GM18517 (cell line): ENCODE data around the gene MAP2K1.
A peak's percentile ranks its signal among the peaks of the same experiment; 100 is the strongest.
"Not testable (repeated sequence)": the region's sequence is repeated elsewhere in the genome, so short reads cannot be mapped to it uniquely, and the experiment has no call there.

Experiments
- ATAC-seq: cut with Tn5 transposase; IDR thresholded peaks from one replicate; pipeline ENCODE4 v1.9.1; 2021; ENCODE audit warnings: mild to moderate bottlenecking, moderate library complexity; ENCODE audit not compliant: unreplicated experiment

The MAP2K1 gene

DNA sequence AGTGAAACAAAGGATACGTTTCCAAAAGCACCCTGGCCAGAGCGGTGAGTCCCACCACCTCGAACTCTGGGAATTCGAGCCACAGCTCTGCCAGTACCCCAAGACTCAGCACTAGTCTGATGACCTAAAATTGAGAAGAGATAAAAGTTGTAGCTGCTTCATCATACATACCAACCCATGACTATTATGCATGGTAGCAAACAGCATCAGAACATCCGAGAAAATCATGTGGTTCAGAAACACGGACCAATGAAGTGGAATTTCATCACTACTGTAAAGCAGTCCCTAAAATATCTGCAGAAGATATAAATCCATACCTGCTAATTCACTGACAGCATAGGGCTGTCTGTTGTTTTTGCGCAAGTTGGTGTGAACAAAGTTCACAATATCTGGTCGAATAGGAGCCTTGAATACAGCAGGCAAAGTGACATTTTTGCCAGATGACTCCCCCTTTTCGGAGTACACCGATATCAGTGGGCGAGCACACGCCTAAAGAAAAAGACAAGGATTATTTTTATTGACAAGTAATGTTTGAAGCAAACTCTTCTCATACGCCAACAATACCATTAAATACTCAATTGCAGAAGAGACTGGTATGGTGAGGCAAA is 116.4 kb downstream of the MAP2K1 start:
- not testable (repeated sequence) for ATAC-seq

DNA sequence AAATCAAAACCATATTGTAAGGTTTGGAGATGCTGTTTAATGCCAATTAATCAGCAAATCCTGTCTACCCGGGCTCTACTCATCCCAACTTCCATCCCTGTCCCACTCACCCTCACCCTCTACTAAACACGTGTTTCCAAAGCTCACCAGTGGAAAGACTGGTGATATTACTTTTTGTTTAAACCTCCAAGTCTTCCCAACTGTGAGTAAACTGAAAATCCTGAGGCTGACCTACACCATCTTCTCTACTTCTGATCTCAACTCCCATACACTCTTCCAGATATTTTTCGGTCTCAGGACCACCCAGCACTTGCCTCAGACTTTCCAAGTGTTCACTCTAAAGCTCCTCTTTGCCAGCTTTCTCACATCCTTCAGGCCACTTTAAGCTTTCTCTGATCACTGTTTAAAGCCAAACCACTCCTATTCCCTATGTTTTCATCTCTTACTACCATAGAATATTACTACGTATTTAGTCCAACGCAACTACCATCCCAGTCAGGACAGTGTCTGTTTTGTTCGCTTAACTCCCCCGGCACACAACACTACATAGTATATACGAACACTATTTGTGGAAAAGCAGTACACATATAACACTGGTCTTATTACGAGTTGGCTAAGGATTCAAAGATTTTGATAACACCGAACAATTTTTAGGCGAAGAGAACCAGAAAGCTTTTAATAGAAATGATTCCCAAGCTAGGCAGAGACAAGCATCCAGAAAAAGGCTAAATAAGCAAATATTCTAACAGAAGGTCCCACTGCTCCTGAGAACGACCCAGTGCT is 117.3 kb downstream of the MAP2K1 start:
- ATAC-seq, result no peak

DNA sequence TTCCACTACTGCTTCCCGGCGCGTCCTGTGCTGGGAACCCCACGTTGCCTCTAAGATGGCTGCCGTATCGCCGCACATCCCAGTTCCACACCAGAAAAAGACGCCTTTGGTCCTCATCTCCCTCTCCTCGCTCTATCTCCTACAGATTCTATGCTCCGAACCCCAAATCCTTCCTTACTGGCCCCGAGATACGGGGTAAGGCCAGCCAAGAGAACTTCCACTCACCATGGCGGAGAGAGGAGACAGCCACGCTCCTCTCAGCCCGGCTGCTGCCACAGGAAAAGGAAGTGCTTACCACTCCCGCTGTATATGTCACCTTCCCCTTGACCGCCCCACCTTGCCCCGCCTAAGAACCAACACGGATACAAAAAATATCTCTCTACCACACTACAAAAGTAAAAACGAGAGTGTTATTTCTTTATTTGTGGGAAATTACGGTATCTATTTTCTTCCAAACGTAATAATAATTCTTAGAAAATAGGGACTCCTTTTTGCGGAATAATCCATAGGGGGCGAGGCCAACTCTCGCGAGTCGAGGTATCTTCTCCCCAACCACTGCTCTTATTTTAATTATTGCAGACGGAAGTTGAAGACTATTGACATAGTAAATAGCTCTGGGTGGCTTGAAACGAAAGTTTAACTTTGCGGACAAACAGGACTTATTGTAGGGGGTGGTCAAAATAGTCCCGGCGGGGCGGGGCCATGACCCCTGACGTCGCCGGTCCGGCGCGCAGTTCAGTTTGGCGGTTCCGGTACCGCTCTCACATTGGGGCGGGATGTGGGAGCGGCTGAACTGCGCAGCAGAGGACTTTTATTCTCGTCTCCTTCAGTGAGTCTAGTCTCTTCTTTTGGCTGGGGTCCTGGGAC is 118.1 kb downstream of the MAP2K1 start, which contains the start of the genes RPL4 and ZWILCH:
TSS of gene RPL4 (minus strand) at position 293 of the 867 bp plus-strand sequence. CDS start at position 228, 65 bp downstream.
TSS of gene ZWILCH (plus strand) at position 764 of the 867 bp plus-strand sequence. CDS start at position 777, 13 bp downstream.
- ATAC-seq, result peak; percentile 78

DNA sequence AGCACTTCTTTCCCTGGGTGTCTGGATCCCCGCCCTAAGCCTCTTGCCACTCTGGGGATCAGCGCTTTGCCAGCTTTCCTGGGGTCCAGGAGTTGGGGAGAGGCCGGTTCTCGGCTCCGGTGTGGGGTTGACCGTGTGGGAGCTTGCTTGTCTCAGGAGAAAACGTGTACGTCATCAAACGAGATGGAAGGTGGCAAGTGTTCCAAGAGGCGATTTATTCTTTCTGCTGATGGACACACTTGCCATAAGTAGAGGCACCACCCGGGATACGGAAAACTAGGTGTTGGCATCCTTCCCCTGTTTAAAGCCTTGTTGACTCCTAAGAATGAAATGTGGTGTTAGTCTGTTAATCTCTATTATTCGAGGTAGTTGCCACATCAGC is 118.7 kb downstream of the MAP2K1 start:
- no peak for ATAC-seq

DNA sequence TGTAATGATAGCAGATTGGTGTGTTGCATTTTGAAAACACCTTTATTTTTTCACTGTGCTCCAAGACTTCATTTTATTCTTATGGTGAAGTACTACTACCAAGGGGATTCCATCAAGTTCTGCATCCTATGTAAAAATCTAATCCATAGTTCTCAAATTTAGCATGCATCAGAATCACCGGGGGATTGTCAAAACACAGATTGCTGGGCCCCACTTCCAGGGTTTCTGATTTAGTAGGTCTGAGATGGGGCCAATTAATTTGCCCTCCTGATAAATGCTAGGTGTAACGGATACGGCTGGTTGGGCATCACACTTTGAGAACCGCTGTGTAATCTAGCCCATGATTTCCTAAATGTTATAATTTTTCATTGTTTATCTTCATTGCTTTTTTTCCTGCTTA is 119.1 kb downstream of the MAP2K1 start:
- no peak for ATAC-seq

DNA sequence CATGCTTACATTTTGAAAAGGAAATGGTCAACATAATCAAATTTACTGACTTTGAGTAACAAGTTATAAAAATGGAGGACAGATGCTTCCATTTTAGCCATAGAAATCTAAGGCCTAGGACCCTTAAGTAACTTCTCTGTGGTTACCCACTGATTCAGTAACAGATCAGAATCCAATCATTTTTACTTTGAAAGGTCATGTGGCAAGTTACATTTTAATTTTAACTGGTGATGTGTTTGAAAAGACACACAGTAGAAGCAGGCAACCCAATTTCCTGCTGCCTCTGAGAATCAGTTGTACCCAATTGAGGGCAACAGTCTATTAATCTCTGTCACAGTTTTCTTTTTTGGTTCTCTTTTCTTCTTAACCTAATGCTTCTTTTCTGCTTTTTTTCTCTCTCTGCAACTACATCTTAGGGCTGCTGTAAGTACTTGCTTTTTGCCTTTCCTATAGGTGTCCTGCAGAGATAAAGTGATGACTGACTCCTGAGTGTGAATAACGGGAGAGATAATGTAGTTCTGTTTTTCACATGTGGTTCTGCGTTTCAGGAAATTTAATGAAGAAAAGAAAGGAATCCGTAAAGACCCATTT is 121.7 kb downstream of the MAP2K1 start:
- ATAC-seq, result no peak

DNA sequence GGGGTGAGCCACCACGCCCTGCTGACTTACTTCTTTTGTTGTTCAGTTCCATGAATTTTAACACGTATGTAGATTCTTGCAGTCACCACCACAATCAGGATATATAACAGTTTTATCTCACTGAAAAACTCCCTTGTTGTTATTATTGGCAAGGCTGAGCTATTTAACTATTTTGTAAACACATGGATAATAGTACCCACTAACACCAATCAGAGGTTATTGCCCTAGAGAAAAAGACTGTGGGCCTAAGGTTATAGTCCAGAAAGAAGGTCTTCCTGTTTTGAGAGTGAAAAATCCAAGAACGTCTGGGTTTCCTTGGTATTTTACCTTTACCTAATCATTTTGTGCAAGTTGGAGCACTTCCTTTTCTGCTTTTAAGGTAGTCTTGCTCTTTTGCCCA is 127.9 kb downstream of the MAP2K1 start:
- no peak for ATAC-seq

DNA sequence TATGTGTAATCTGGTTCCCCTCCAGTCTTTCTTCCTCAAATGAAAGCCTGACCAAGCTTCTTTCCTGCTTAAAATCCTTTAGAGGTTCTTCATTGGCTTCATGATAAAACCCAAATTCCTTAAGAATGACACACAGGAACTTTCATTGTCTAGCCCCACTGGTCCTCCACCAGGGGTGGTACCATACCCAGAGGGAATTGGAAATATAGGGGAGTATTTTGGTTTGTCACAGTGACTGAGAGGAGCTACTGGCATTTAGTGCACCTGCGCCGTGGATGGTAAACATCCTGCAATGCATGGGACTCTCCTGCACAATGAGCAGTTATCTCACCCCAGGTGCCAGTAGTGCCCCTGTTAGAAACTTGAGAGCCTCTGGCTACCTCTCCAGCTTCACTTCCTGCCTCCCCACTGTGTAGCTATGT is 129.2 kb downstream of the MAP2K1 start:
- ATAC-seq, result no peak

DNA sequence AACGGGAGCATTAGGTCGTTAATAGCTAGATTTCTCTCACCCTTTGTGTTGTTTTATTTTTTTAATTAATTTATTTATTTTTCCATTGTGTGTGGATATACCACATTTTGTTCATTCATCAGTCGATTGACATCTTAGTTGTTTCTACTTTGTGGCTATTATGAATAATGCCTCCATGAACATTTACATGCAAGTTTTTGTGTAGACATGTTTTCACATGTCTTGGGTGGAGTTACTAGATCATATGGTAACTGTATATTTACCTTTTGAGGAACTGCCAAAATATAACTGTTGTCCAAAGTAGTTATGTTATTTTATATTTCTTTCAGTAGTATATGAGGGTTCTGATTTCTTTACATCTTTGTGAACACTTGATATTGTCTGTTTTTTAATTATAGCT is 137.2 kb downstream of the MAP2K1 start:
- ATAC-seq, result no peak

DNA sequence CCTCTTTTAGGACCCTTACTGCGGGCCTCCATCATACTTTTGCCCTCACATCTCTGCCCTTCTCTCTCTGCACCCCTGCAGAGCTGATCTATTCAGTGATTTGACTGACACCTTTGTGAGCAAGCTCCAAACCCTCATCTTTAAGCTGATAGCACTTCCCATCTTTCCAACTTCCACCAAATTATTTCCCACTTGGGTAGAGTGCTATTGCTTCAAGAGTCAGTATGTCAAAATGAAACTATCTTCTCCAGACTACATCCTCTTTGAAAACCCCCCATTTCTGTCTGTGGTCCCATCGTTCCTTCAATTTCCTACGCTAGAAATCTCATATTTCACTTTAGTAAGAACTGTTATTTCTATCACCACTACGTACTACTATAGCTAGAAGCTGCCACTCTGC is 138.1 kb downstream of the MAP2K1 start:
- ATAC-seq, result no peak

DNA sequence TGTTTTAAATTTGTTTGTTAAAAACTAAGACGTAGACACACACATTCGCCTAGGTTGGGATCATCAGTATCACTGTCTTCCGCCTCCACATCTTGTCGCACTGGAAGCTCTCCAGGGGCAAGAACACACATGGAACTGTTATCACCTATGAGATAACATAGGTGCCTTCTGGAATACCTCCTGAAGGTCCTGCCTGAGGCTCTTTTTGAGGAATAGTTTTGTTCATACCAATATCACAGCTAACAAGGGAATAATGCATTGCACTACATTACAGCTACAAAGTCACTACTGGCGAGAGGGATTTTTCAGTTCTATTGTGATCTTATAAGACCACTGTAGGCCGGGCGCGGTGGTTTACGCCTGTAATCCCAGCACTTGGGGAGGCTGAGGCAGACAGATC is 148.3 kb downstream of the MAP2K1 start:
- ATAC-seq, result no peak
